Measurements from ENCODE around the gene TET3. TPM values are rescaled to one million over a fixed set of nuclear protein-coding genes. Genes with fewer than 3 reads are reported as not detected.

The TET3 gene
- total and polyA plus RNA-seq, 2 experiments from 2014 or later: 3.6 to 19.9 TPM

GRCh38 chr2:73986085-73986681 is 1.5 kb downstream of the TET3 start:
- Mint-ChIP-seq H3K9me3 (no peaks in the 10 kb centered on the region), H3K4me1 (peaks cover 60% of the 10 kb centered on the region), H3K27me3 (ENCODE audit: insufficient read depth, low read depth, poor library complexity) (peaks cover 47% of the 10 kb centered on the region), H3K27ac (peak overlapping the region; percentile 90; the same call in 1 of the 2 replicates), H3K36me3 (ENCODE audit: low read depth) (peaks cover 36% of the 10 kb centered on the region), H3K4me3 (peak overlapping the region; percentile 81)
- DNase-seq (ENCODE audit: low spot score): no peak
- TF ChIP-seq REST (IDR thresholded peaks at IDR 0.05; ENCODE audit: unreplicated experiment) (no peak), POLR2AphosphoS5 (IDR thresholded peaks at IDR 0.05; ENCODE audit: low read depth) (no peak), ZNF114 (CRISPR knock-in tag; IDR thresholded peaks at IDR 0.05) (no peak), CTCF (conservative IDR thresholded peaks at IDR 0.05; ENCODE audit: low read depth in 2 of 2) (no peak), EZH2 (IDR thresholded peaks at IDR 0.05; ENCODE audit: low read depth, unreplicated experiment) (no peak), CREB1 (CRISPR knock-in tag; IDR thresholded peaks at IDR 0.05; ENCODE audit: low read depth) (no peak), NANOG (IDR thresholded peaks at IDR 0.05; ENCODE audit: borderline replicate concordance) (no peak), STAT1 (IDR thresholded peaks at IDR 0.05; ENCODE audit: unreplicated experiment) (no peak), ZNF331 (CRISPR knock-in tag; IDR thresholded peaks at IDR 0.05; ENCODE audit: low read depth) (no peak), JUNB (IDR thresholded peaks at IDR 0.05; ENCODE audit: unreplicated experiment) (no peak), EZH2phosphoT487 (IDR thresholded peaks at IDR 0.05; ENCODE audit: unreplicated experiment) (no peak)
- TF ChIP-seq, protein P1, sequence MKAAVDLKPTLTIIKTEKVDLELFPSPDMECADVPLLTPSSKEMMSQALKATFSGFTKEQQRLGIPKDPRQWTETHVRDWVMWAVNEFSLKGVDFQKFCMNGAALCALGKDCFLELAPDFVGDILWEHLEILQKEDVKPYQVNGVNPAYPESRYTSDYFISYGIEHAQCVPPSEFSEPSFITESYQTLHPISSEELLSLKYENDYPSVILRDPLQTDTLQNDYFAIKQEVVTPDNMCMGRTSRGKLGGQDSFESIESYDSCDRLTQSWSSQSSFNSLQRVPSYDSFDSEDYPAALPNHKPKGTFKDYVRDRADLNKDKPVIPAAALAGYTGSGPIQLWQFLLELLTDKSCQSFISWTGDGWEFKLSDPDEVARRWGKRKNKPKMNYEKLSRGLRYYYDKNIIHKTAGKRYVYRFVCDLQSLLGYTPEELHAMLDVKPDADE (IDR thresholded peaks at IDR 0.05): no peak
- TF ChIP-seq, protein P2, sequence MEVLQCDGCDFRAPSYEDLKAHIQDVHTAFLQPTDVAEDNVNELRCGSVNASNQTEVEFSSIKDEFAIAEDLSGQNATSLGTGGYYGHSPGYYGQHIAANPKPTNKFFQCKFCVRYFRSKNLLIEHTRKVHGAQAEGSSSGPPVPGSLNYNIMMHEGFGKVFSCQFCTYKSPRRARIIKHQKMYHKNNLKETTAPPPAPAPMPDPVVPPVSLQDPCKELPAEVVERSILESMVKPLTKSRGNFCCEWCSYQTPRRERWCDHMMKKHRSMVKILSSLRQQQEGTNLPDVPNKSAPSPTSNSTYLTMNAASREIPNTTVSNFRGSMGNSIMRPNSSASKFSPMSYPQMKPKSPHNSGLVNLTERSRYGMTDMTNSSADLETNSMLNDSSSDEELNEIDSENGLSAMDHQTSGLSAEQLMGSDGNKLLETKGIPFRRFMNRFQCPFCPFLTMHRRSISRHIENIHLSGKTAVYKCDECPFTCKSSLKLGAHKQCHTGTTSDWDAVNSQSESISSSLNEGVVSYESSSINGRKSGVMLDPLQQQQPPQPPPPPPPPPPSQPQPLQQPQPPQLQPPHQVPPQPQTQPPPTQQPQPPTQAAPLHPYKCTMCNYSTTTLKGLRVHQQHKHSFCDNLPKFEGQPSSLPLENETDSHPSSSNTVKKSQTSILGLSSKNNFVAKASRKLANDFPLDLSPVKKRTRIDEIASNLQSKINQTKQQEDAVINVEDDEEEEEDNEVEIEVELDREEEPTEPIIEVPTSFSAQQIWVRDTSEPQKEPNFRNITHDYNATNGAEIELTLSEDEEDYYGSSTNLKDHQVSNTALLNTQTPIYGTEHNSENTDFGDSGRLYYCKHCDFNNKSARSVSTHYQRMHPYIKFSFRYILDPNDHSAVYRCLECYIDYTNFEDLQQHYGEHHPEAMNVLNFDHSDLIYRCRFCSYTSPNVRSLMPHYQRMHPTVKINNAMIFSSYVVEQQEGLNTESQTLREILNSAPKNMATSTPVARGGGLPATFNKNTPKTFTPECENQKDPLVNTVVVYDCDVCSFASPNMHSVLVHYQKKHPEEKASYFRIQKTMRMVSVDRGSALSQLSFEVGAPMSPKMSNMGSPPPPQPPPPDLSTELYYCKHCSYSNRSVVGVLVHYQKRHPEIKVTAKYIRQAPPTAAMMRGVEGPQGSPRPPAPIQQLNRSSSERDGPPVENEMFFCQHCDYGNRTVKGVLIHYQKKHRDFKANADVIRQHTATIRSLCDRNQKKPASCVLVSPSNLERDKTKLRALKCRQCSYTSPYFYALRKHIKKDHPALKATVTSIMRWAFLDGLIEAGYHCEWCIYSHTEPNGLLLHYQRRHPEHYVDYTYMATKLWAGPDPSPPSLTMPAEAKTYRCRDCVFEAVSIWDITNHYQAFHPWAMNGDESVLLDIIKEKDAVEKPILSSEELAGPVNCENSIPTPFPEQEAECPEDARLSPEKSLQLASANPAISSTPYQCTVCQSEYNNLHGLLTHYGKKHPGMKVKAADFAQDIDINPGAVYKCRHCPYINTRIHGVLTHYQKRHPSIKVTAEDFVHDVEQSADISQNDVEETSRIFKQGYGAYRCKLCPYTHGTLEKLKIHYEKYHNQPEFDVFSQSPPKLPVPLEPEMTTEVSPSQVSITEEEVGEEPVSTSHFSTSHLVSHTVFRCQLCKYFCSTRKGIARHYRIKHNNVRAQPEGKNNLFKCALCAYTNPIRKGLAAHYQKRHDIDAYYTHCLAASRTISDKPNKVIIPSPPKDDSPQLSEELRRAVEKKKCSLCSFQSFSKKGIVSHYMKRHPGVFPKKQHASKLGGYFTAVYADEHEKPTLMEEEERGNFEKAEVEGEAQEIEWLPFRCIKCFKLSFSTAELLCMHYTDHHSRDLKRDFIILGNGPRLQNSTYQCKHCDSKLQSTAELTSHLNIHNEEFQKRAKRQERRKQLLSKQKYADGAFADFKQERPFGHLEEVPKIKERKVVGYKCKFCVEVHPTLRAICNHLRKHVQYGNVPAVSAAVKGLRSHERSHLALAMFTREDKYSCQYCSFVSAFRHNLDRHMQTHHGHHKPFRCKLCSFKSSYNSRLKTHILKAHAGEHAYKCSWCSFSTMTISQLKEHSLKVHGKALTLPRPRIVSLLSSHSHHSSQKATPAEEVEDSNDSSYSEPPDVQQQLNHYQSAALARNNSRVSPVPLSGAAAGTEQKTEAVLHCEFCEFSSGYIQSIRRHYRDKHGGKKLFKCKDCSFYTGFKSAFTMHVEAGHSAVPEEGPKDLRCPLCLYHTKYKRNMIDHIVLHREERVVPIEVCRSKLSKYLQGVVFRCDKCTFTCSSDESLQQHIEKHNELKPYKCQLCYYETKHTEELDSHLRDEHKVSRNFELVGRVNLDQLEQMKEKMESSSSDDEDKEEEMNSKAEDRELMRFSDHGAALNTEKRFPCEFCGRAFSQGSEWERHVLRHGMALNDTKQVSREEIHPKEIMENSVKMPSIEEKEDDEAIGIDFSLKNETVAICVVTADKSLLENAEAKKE (CRISPR knock-in tag; IDR thresholded peaks at IDR 0.05): no peak
- Histone ChIP-seq H3K9me2 (ENCODE audit: insufficient read depth) (no peaks in the 10 kb centered on the region), H3K27me3 (ENCODE audit: insufficient read depth) (peaks cover 37% of the 10 kb centered on the region), H3K27ac (ENCODE audit: low read depth) (no peak overlapping the region), H3K4me2 (peak overlapping the region; percentile 93), H4K20me1 (replicated peaks; ENCODE audit: insufficient read depth) (peaks cover 32% of the 10 kb centered on the region), H3K36me3 (ENCODE audit: insufficient read depth) (peaks cover 5% of the 10 kb centered on the region; the same call in 1 of the 2 replicates), H3K79me2 (replicated peaks; ENCODE audit: insufficient read depth) (peaks cover 54% of the 10 kb centered on the region), H3K4me3 (peak overlapping the region; percentile 75), H3K4me1 (ENCODE audit: insufficient read depth) (peaks cover 51% of the 10 kb centered on the region), H2AFZ (no peak overlapping the region), H3F3A (replicated peaks; ENCODE audit: low read depth) (peaks cover 28% of the 10 kb centered on the region)
- no peak for ATAC-seq
